Retinal pigment epithelial cell (primary cell): ENCODE results near the gene POTED.
"Not testable (repeated sequence)": the region's sequence is repeated elsewhere in the genome, so short reads cannot be mapped to it uniquely, and the experiment has no call there.

Experiments
- DNase-seq: peaks from one replicate; pipeline ENCODE4 v3.0.0-alpha.2; 2010; ENCODE audit warnings: low read depth
- H3K4me3 ChIP-seq: 2 replicates; pipeline ENCODE4 v1.5.1; 2011; ENCODE audit warnings: mild to moderate bottlenecking, low read length, control low read depth, moderate library complexity

POTED gene

DNA sequence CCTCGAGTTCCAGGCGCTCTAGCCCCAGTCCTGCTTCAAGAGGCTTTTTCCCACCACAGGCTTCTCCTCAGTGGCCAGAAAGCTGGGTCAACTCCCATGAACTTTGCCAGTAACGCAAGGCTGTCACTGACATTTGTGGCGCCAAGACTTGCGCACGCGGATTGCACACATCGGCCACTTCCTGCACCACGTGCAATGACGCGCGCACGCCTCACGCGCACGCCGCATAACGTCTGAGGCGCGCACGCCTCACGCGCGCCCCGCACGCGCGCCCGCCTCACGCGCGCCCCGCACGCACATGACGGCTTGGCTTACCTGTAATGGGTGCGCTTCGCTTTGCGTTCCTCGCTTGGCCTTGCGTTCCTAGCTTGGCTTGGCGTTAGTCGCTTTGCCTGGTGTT, at the start of gene POTED:
TSS of gene POTED (plus strand) at position 301 of the 400 bp plus-strand sequence. CDS start 452 bp downstream, outside the sequence.
- DNase-seq, H3K4me3 ChIP-seq: not testable (repeated sequence)

DNA sequence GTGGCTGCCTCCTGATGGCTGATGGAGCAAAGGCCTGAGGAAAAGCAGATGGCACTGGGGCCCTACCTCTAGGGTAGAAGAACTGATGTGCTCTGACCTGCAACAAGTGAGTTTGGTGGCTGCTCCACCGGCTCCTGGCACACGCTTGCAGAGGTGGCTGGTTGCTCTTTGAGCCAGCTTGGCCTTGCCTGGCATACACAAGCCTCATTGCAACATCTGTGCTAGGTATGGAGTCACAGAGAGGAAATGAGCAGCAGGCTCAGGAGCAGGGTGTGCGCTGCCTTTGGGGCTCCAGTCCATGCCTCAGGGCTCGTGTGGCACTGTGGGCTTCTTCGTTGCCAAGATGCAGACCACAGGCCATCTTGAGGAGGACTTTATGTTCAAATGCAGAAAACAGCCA, 40.5 kb downstream of the POTED start:
- DNase-seq, H3K4me3 ChIP-seq: not testable (repeated sequence)

- H3K4me3 ChIP-seq, DNase-seq: not testable (repeated sequence)
Measured at GRCh38 chr21:13651746-13652145, 42.2 kb downstream of the POTED start.
